ENCODE results near the gene UFD1.
"Not testable (repeated sequence)": the region's sequence is repeated elsewhere in the genome, so short reads cannot be mapped to it uniquely, and the experiment has no call there.

UFD1 gene

GRCh38 chr22:19446603-19447329 is 32.2 kb downstream of the UFD1 start:
- no peak for DNase-seq

- not testable (repeated sequence) for DNase-seq
Measured at GRCh38 chr22:19445279-19445982, 33.6 kb downstream of the UFD1 start.

- no peak for DNase-seq
Measured at GRCh38 chr22:19443544-19444211, 35.3 kb downstream of the UFD1 start.

GRCh38 chr22:19442166-19442565 is 36.8 kb downstream of the UFD1 start:
- no peak for DNase-seq

- DNase-seq = no peak
Measured at GRCh38 chr22:19440411-19441195, 38.4 kb downstream of the UFD1 start.

GRCh38 chr22:19438298-19438697 is 40.7 kb downstream of the UFD1 start:
- DNase-seq = no peak

- DNase-seq = not testable (repeated sequence)
Measured at GRCh38 chr22:19436444-19437161, 42.4 kb downstream of the UFD1 start.

- no peak for DNase-seq
Measured at GRCh38 chr22:19434829-19435580, 44.0 kb downstream of the UFD1 start.

- no peak for DNase-seq
Measured at GRCh38 chr22:19434401-19434800, 44.6 kb downstream of the UFD1 start.

GRCh38 chr22:19432133-19432851 is 46.7 kb downstream of the UFD1 start, which contains the start of gene MRPL40:
Gene MRPL40, plus strand, starts transcription at chr22:19432545. Its CDS starts 10 bp downstream, at chr22:19432555.
- peak; percentile 85 for DNase-seq

- DNase-seq = peak; percentile 63
Measured at GRCh38 chr22:19431649-19432132, 47.3 kb downstream of the UFD1 start, which contains the start of gene HIRA. Gene HIRA, minus strand, starts transcription at chr22:19431733. Its CDS starts 257 bp downstream, at chr22:19431476.

GRCh38 chr22:19430890-19431541 is 48.0 kb downstream of the UFD1 start:
- DNase-seq = no peak

GRCh38 chr22:19429950-19430889 is 48.8 kb downstream of the UFD1 start:
- DNase-seq = peak; percentile 16

- DNase-seq = no peak
Measured at GRCh38 chr22:19424186-19424500, 54.9 kb downstream of the UFD1 start.

GRCh38 chr22:19422440-19423301 is 56.3 kb downstream of the UFD1 start:
- no peak for DNase-seq

GRCh38 chr22:19420321-19420720 is 58.7 kb downstream of the UFD1 start:
- no peak for DNase-seq

- DNase-seq = peak; percentile 19
Measured at GRCh38 chr22:19419464-19420178, 59.4 kb downstream of the UFD1 start.

Data from NK-92 treated with Interleukin-12 subunit alpha and Interleukin-12 subunit beta, amount 100 ng/mL, for 24 hours (cell line).